Calu3 (cell line): ENCODE measurements around the gene ITK. TPM values are rescaled to one million over a fixed set of nuclear protein-coding genes. Genes with fewer than 3 reads are reported as not detected.

Source experiments
- BruUV-seq: library from RNA; stranded (reverse); fragments of 400-500 nt; replicated peaks from 2 replicates; lab custom pipeline; 2021; lab: Mats Ljungman, UMichigan
- CTCF ChIA-PET: fragments of 300-600 bp; sonication (Branson Sonifier 250); formaldehyde crosslinking; loops from one replicate; lab custom pipeline; 2022; ENCODE audit warnings: antibody characterized with exemption; lab: Charles Lee
- DNase-seq: peaks from one replicate; pipeline ENCODE4 v3.0.0; 2022
- H3K27ac Mint-ChIP-seq: one replicate; pipeline ENCODE4 v1.8.0; 2022; ENCODE audit warnings: mixed read lengths; ENCODE audit not compliant: unreplicated experiment
- H3K27me3 Mint-ChIP-seq: one replicate; pipeline ENCODE4 v1.8.0; 2022; ENCODE audit warnings: mixed read lengths; ENCODE audit not compliant: unreplicated experiment
- H3K36me3 Mint-ChIP-seq: one replicate; pipeline ENCODE4 v1.8.0; 2022; ENCODE audit warnings: mild to moderate bottlenecking, moderate library complexity, mixed read lengths; ENCODE audit not compliant: insufficient read depth, unreplicated experiment
- H3K4me1 Mint-ChIP-seq: one replicate; pipeline ENCODE4 v1.8.0; 2022; ENCODE audit warnings: mild to moderate bottlenecking, low read depth, mixed read lengths; ENCODE audit not compliant: unreplicated experiment
- H3K4me3 Mint-ChIP-seq: one replicate; pipeline ENCODE4 v1.8.0; 2022; ENCODE audit warnings: mild to moderate bottlenecking, low read depth, moderate library complexity, mixed read lengths; ENCODE audit not compliant: unreplicated experiment
- H3K9me3 Mint-ChIP-seq: one replicate; pipeline ENCODE4 v1.8.0; 2022; ENCODE audit warnings: low read depth, mixed read lengths; ENCODE audit not compliant: unreplicated experiment
- intact Hi-C: fragments of 100-400 bp; cut with micrococcal nuclease; formaldehyde crosslinking; loops from one replicate; pipeline ENCODE4 v1.10.0; 2022; ENCODE audit not compliant: unreplicated experiment
- total RNA-seq: library from RNA; stranded (reverse); gene quantifications from 2 replicates; pipeline ENCODE4 v1.2.3, GENCODE V29; 2022
- TF ChIP-seq, protein P1 (sequence below): fragments of 200-600 bp; IDR thresholded peaks from one replicate; pipeline ENCODE4 v1.8.0; 2022; ENCODE audit warnings: antibody characterized with exemption; ENCODE audit not compliant: unreplicated experiment

ITK gene
- total RNA-seq, 1 experiment from 2014 or later = not detected

- CTCF ChIA-PET = no interaction called here
Measured at GRCh38 chr5:157193699-157194424, 13.2 kb downstream of the ITK start.

DNA sequence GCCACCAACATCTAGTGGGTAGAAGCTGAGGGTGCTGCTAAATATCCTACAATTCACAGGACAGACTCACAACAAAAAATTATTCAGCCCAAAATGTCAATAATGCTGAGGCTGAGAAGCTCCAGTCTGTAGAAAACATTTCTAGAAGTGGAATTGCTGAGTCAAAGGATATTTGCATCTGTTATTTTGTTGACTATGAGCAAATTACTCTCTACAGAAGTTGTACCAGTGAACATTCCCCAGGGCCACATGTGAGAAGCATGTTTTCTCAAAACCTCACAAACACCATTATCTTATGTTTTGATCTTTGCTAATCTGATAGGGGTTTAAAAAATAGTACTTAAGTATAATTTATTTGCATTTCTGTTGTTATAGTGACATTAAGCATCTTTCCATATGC lies 15.4 kb downstream of the ITK start:
- TF ChIP-seq, protein P1, sequence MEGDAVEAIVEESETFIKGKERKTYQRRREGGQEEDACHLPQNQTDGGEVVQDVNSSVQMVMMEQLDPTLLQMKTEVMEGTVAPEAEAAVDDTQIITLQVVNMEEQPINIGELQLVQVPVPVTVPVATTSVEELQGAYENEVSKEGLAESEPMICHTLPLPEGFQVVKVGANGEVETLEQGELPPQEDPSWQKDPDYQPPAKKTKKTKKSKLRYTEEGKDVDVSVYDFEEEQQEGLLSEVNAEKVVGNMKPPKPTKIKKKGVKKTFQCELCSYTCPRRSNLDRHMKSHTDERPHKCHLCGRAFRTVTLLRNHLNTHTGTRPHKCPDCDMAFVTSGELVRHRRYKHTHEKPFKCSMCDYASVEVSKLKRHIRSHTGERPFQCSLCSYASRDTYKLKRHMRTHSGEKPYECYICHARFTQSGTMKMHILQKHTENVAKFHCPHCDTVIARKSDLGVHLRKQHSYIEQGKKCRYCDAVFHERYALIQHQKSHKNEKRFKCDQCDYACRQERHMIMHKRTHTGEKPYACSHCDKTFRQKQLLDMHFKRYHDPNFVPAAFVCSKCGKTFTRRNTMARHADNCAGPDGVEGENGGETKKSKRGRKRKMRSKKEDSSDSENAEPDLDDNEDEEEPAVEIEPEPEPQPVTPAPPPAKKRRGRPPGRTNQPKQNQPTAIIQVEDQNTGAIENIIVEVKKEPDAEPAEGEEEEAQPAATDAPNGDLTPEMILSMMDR = no peak
- no peak overlapping the region for H3K27ac Mint-ChIP-seq
- DNase-seq = no peak
- H3K4me3 Mint-ChIP-seq = no peak overlapping the region
- no peaks in the 10 kb centered on the region for H3K4me1 Mint-ChIP-seq
- CTCF ChIA-PET = no interaction called here
- intact Hi-C loops = no loop called here
- BruUV-seq = no TSS peak
- H3K9me3 Mint-ChIP-seq = no peaks in the 10 kb centered on the region
- H3K27me3 Mint-ChIP-seq = peaks cover 77% of the 10 kb centered on the region
- H3K36me3 Mint-ChIP-seq = no peaks in the 10 kb centered on the region

More at GRCh38 chr5:157193699-157194424, 13.2 kb downstream of the ITK start:
- no peaks in the 10 kb centered on the region for H3K36me3 Mint-ChIP-seq
- intact Hi-C loops = no loop called here
- DNase-seq = no peak
- TF ChIP-seq, protein P1 = no peak
- H3K4me1 Mint-ChIP-seq = no peaks in the 10 kb centered on the region
- no peak overlapping the region for H3K4me3 Mint-ChIP-seq
- peaks cover 65% of the 10 kb centered on the region for H3K27me3 Mint-ChIP-seq
- H3K27ac Mint-ChIP-seq = no peak overlapping the region
- H3K9me3 Mint-ChIP-seq = no peaks in the 10 kb centered on the region
- BruUV-seq = no TSS peak

DNA sequence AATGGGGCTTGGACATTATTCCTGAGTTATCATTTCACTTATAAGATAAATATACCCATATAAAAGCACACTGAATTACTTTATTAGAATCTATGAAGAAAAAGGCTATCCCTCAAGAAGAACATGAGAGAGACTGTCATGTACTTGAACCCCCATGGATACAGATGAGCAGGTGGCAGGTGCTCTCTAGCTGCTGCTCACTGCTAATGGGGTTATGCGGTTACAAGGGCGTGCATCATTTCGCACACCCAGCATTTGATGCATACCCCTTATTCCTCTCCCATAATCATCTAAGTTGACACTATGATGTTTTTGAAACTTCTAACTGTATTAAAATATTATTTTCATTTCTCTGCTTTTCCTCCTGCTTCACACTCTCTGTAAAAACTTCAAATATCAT lies 16.4 kb downstream of the ITK start:
- Mint-ChIP-seq H3K36me3 (no peaks in the 10 kb centered on the region), H3K27me3 (peaks cover 76% of the 10 kb centered on the region), H3K4me3 (no peak overlapping the region), H3K27ac (no peak overlapping the region), H3K9me3 (no peaks in the 10 kb centered on the region), H3K4me1 (no peaks in the 10 kb centered on the region)
- TF ChIP-seq, protein P1 = no peak
- no TSS peak for BruUV-seq
- intact Hi-C loops = no loop called here
- no peak for DNase-seq
- CTCF ChIA-PET = no interaction called here

DNA sequence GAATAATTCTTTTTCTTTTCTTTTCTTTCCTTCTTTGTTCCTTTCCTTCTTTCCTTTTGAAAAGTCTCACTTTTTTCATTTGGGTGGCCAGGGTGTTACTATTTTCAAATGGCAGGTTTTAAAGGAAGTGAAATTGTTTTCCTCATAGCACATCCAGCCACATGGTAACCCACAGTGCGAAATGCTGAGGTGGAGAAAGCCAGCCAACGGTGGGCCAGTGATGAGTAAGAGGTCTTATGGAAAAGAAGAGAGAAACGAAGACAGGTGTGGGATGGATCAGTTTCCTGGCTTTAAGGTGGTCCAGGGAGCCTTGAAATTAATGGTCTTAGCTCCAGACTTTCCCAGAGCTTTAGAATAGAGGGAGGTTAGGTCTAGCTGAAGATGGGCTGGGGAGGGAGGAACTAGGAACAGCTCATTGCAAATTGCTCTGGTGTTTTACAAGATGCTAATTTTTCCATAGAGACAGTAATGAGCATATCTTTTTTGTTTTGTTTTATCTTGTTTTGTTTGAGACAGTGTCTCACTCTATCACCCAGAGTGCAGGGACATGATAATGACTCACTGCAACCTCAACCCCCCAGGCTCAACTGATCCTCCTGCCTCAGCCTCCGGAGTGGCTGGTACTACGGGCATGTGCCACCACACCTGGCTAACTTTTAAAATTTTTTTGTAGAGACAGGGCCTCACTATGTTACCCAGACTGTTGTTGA lies 17.8 kb downstream of the ITK start:
- Mint-ChIP-seq H3K27ac (no peak overlapping the region), H3K9me3 (no peaks in the 10 kb centered on the region), H3K4me3 (no peak overlapping the region), H3K27me3 (peaks cover 76% of the 10 kb centered on the region), H3K36me3 (no peaks in the 10 kb centered on the region), H3K4me1 (no peaks in the 10 kb centered on the region)
- DNase-seq = no peak
- TF ChIP-seq, protein P1 = no peak
- intact Hi-C loops = no loop called here
- CTCF ChIA-PET = no interaction called here
- no TSS peak for BruUV-seq
